ENCODE data around the gene NCLN.
A peak's percentile ranks its signal among the peaks of the same experiment; 100 is the strongest.
"Not testable (repeated sequence)": the region's sequence is repeated elsewhere in the genome, so short reads cannot be mapped to it uniquely, and the experiment has no call there.

The NCLN gene

GRCh38 chr19:3235604-3236003, 49.9 kb downstream of the NCLN start:
- CTCF ChIA-PET, POLR2A ChIA-PET: not testable (repeated sequence)

DNA sequence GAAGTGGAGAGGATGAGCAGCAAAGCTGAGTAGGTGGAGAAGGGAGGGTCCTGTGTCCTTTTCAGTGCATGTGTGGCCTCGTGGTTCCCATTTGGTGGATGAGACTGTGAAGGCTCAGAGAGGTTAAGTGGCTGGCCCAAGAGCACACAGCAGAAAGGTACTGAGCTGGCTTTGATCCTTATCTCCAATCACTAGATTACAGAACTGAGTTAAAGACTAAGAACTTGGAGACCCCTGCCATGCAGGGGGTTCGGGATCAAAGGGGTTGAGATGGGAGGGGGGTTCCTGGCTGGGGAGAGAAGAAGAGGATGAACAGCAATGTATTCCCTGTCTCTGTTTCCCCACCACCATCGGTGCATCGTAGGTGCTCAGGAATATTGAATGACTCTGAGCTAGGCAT, 50.5 kb downstream of the NCLN start:
- CTCF ChIA-PET, result no interaction called here

More at GRCh38 chr19:3235604-3236003, 49.9 kb downstream of the NCLN start:
- not testable (repeated sequence) for H3K36me3 ChIP-seq (ENCODE audit: control insufficient read depth in 4 of 4, insufficient read depth in 4 of 4, low read length in 3 of 4); H3K4me3 ChIP-seq (ENCODE audit: control insufficient read depth in 1 of 7, extremely low read depth in 1 of 7, insufficient read depth in 4 of 7, low read depth in 2 of 7, low read length in 6 of 7); H3K27ac ChIP-seq (ENCODE audit: insufficient read depth in 1 of 2, low read depth in 1 of 2, low read length in 2 of 2, poor library complexity in 1 of 2, severe bottlenecking in 2 of 2); H3K4me1 ChIP-seq (ENCODE audit: control extremely low read depth in 1 of 4, control insufficient read depth in 4 of 4, insufficient read depth in 4 of 4, low read length in 3 of 4); H3K9me3 ChIP-seq (ENCODE audit: control extremely low read depth in 1 of 5, control insufficient read depth in 4 of 5, insufficient read depth in 2 of 5, low read depth in 1 of 5, low read length in 4 of 5); DNase-seq
- peaks cover 0 to 14% (median 4%) of the 10 kb centered on the region in 5 experiments for H3K27me3 ChIP-seq (replicated peaks in 2 of 5; ENCODE audit: control insufficient read depth in 4 of 5, insufficient read depth in 5 of 5, low read length in 4 of 5)
- 86% methylated on average over 2 of the region's 2 CpGs for WGBS (ENCODE audit: insufficient coverage)

DNA sequence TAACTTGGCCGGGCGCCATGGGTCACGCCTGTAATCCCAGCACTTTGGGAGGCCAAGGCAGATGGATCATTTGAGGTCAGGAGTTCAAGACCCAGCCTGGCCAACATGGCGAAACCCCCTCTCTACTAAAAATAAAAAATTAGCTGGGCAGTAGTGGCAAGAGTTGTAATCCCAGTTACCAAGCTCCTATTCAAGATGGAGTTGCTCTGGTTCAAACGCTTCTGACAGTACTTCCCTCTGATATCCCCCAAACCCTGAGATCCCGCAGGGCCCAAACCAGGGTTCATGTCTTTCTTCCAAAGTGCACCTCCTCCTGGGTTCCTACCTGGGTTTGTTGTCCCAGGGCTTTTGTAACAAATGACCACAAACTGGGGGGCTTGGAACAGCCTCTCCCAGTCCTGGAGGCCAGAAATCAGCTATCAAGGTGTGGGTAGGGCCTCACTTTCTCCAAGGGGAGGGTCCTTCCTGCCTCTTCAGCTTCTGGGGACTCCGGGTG, 52.4 kb downstream of the NCLN start:
- ChIA-PET CTCF (interaction anchor here (0.6 to 1.9 kb wide), 3 partner anchors 10 to 273 kb away, joined by 3 to 6 read pairs (median 3); no protein-coding TSS in a partner anchor), POLR2A (no interaction called here)
- H3K27ac ChIP-seq (ENCODE audit: insufficient read depth in 1 of 2, low read depth in 1 of 2, low read length in 2 of 2, poor library complexity in 1 of 2, severe bottlenecking in 2 of 2), result no peak overlapping the region
- WGBS (ENCODE audit: insufficient coverage), result 97% methylated on average over 6 of the region's 7 CpGs
- peaks cover 0 to 7% (median 0%) of the 10 kb centered on the region in 5 experiments for H3K27me3 ChIP-seq (replicated peaks in 2 of 5; ENCODE audit: control insufficient read depth in 4 of 5, insufficient read depth in 5 of 5, low read length in 4 of 5)
- H3K4me3 ChIP-seq (ENCODE audit: control insufficient read depth in 1 of 7, extremely low read depth in 1 of 7, insufficient read depth in 4 of 7, low read depth in 2 of 7, low read length in 6 of 7), result no peak overlapping the region
- H3K36me3 ChIP-seq (ENCODE audit: control insufficient read depth in 4 of 4, insufficient read depth in 4 of 4, low read length in 3 of 4), result no peaks in the 10 kb centered on the region
- no peak for DNase-seq
- H3K9me3 ChIP-seq (ENCODE audit: control extremely low read depth in 1 of 5, control insufficient read depth in 4 of 5, insufficient read depth in 2 of 5, low read depth in 1 of 5, low read length in 4 of 5), result no peaks in the 10 kb centered on the region
- H3K4me1 ChIP-seq (ENCODE audit: control extremely low read depth in 1 of 4, control insufficient read depth in 4 of 4, insufficient read depth in 4 of 4, low read length in 3 of 4), result no peaks in the 10 kb centered on the region

More for the DNA sequence above, 50.5 kb downstream of the NCLN start:
- POLR2A ChIA-PET, result no interaction called here
- Histone ChIP-seq H3K4me1 (ENCODE audit: control extremely low read depth in 1 of 4, control insufficient read depth in 4 of 4, insufficient read depth in 4 of 4, low read length in 3 of 4) (no peaks in the 10 kb centered on the region), H3K27me3 (replicated peaks in 2 of 5; ENCODE audit: control insufficient read depth in 4 of 5, insufficient read depth in 5 of 5, low read length in 4 of 5) (peaks cover 0 to 8% (median 2%) of the 10 kb centered on the region in 5 experiments), H3K9me3 (ENCODE audit: control extremely low read depth in 1 of 5, control insufficient read depth in 4 of 5, insufficient read depth in 2 of 5, low read depth in 1 of 5, low read length in 4 of 5) (no peaks in the 10 kb centered on the region), H3K4me3 (ENCODE audit: control insufficient read depth in 1 of 7, extremely low read depth in 1 of 7, insufficient read depth in 4 of 7, low read depth in 2 of 7, low read length in 6 of 7) (no peak overlapping the region), H3K36me3 (ENCODE audit: control insufficient read depth in 4 of 4, insufficient read depth in 4 of 4, low read length in 3 of 4) (no peaks in the 10 kb centered on the region), H3K27ac (ENCODE audit: insufficient read depth in 1 of 2, low read depth in 1 of 2, low read length in 2 of 2, poor library complexity in 1 of 2, severe bottlenecking in 2 of 2) (no peak overlapping the region)
- DNase-seq, result no peak
- 83% methylated on average over 3 of the region's 4 CpGs for WGBS (ENCODE audit: insufficient coverage)

DNA sequence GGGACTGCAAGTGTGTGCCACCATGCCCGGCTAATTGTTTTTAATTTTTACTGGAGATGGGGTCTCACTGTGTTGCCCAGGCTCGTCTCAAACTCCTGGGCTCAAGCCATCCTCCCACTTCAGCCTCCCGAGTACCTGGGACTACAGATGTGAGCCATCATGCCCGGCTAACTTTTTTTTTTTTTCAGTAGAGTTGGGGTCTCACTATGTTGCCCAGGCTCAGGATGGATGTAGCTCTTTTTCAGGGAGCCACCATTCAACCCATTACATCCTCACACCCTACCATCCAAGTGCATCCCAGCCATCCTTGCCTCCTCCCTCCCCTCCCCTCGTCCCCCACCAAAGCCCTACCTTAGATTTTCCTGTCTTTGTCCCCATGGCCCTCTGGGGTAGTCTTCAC, 53.6 kb downstream of the NCLN start:
- 94% methylated on average over 3 of the region's 5 CpGs for WGBS (ENCODE audit: insufficient coverage)
- ChIA-PET CTCF (interaction anchor here (1.9 kb wide), 1 partner anchor 11 kb away, joined by 6 read pairs; no protein-coding TSS in a partner anchor), POLR2A (no interaction called here)
- no peak overlapping the region for H3K27ac ChIP-seq (ENCODE audit: insufficient read depth in 1 of 2, low read depth in 1 of 2, low read length in 2 of 2, poor library complexity in 1 of 2, severe bottlenecking in 2 of 2)
- no peak overlapping the region for H3K4me3 ChIP-seq (ENCODE audit: control insufficient read depth in 1 of 7, extremely low read depth in 1 of 7, insufficient read depth in 4 of 7, low read depth in 2 of 7, low read length in 6 of 7)
- H3K9me3 ChIP-seq (ENCODE audit: control extremely low read depth in 1 of 5, control insufficient read depth in 4 of 5, insufficient read depth in 2 of 5, low read depth in 1 of 5, low read length in 4 of 5), result no peaks in the 10 kb centered on the region
- no peaks in the 10 kb centered on the region for H3K36me3 ChIP-seq (ENCODE audit: control insufficient read depth in 4 of 4, insufficient read depth in 4 of 4, low read length in 3 of 4)
- H3K4me1 ChIP-seq (ENCODE audit: control extremely low read depth in 1 of 4, control insufficient read depth in 4 of 4, insufficient read depth in 4 of 4, low read length in 3 of 4), result no peaks in the 10 kb centered on the region
- no peak for DNase-seq
- H3K27me3 ChIP-seq (replicated peaks in 2 of 5; ENCODE audit: control insufficient read depth in 4 of 5, insufficient read depth in 5 of 5, low read length in 4 of 5), result peaks cover 0 to 2% (median 0%) of the 10 kb centered on the region in 5 experiments

- CTCF ChIA-PET, result no interaction called here
Measured at GRCh38 chr19:3243819-3244700, 58.3 kb downstream of the NCLN start.

DNA sequence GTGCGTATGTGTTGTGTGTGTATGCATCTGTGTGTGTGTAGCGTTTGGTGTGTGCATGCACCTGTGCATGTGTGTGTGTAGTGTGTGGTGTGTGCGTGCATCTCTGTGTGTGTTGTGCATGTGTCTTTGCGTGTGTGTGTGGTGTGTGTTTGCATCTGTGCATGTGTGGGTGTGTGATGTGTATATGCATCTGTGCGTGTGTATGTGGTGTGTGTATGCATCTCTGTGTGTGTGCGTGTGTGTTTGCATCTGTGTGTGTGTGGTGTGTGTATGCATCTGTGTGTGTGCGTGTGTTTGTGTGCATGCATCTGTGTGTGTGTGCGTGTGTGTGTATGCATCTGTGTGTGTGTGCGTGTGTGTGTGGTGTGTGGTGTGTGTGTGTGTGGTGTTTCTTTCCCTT, 59.3 kb downstream of the NCLN start:
- peaks cover 0 to 2% (median 0%) of the 10 kb centered on the region in 5 experiments for H3K27me3 ChIP-seq (replicated peaks in 2 of 5; ENCODE audit: control insufficient read depth in 4 of 5, insufficient read depth in 5 of 5, low read length in 4 of 5)
- no peaks in the 10 kb centered on the region for H3K36me3 ChIP-seq (ENCODE audit: control insufficient read depth in 4 of 4, insufficient read depth in 4 of 4, low read length in 3 of 4)
- ChIA-PET POLR2A (no interaction called here), CTCF (no interaction called here)
- H3K9me3 ChIP-seq (ENCODE audit: control extremely low read depth in 1 of 5, control insufficient read depth in 4 of 5, insufficient read depth in 2 of 5, low read depth in 1 of 5, low read length in 4 of 5), result no peaks in the 10 kb centered on the region
- DNase-seq, result no peak
- H3K4me3 ChIP-seq (ENCODE audit: control insufficient read depth in 1 of 7, extremely low read depth in 1 of 7, insufficient read depth in 4 of 7, low read depth in 2 of 7, low read length in 6 of 7), result no peak overlapping the region
- no peak overlapping the region for H3K27ac ChIP-seq (ENCODE audit: insufficient read depth in 1 of 2, low read depth in 1 of 2, low read length in 2 of 2, poor library complexity in 1 of 2, severe bottlenecking in 2 of 2)
- 86% methylated on average over 2 of the region's 9 CpGs for WGBS (ENCODE audit: insufficient coverage)
- no peaks in the 10 kb centered on the region for H3K4me1 ChIP-seq (ENCODE audit: control extremely low read depth in 1 of 4, control insufficient read depth in 4 of 4, insufficient read depth in 4 of 4, low read length in 3 of 4)

More at GRCh38 chr19:3243819-3244700, 58.3 kb downstream of the NCLN start:
- H3K9me3 ChIP-seq (ENCODE audit: control extremely low read depth in 1 of 5, control insufficient read depth in 4 of 5, insufficient read depth in 2 of 5, low read depth in 1 of 5, low read length in 4 of 5), result no peaks in the 10 kb centered on the region
- POLR2A ChIA-PET, result no interaction called here
- H3K27me3 ChIP-seq (replicated peaks in 2 of 5; ENCODE audit: control insufficient read depth in 4 of 5, insufficient read depth in 5 of 5, low read length in 4 of 5), result peaks cover 0 to 2% (median 0%) of the 10 kb centered on the region in 5 experiments
- no peaks in the 10 kb centered on the region for H3K36me3 ChIP-seq (ENCODE audit: control insufficient read depth in 4 of 4, insufficient read depth in 4 of 4, low read length in 3 of 4)
- H3K27ac ChIP-seq (ENCODE audit: insufficient read depth in 1 of 2, low read depth in 1 of 2, low read length in 2 of 2, poor library complexity in 1 of 2, severe bottlenecking in 2 of 2), result no peak overlapping the region
- no peaks in the 10 kb centered on the region for H3K4me1 ChIP-seq (ENCODE audit: control extremely low read depth in 1 of 4, control insufficient read depth in 4 of 4, insufficient read depth in 4 of 4, low read length in 3 of 4)
- no peak overlapping the region for H3K4me3 ChIP-seq (ENCODE audit: control insufficient read depth in 1 of 7, extremely low read depth in 1 of 7, insufficient read depth in 4 of 7, low read depth in 2 of 7, low read length in 6 of 7)
- 51% methylated on average over 23 of the region's 23 CpGs for WGBS (ENCODE audit: insufficient coverage)
- peak; percentile 56 to 85 (median 84) for DNase-seq

- ChIA-PET POLR2A (no interaction called here), CTCF (interaction anchor here (0.9 kb wide), 1 partner anchor 56 kb away, joined by 3 read pairs; no protein-coding TSS in a partner anchor)
- Histone ChIP-seq H3K27me3 (replicated peaks in 2 of 5; ENCODE audit: control insufficient read depth in 4 of 5, insufficient read depth in 5 of 5, low read length in 4 of 5) (peaks cover 0 to 9% (median 1%) of the 10 kb centered on the region in 5 experiments), H3K27ac (ENCODE audit: insufficient read depth in 1 of 2, low read depth in 1 of 2, low read length in 2 of 2, poor library complexity in 1 of 2, severe bottlenecking in 2 of 2) (no peak overlapping the region), H3K4me1 (ENCODE audit: control extremely low read depth in 1 of 4, control insufficient read depth in 4 of 4, insufficient read depth in 4 of 4, low read length in 3 of 4) (no peaks in the 10 kb centered on the region), H3K36me3 (ENCODE audit: control insufficient read depth in 4 of 4, insufficient read depth in 4 of 4, low read length in 3 of 4) (no peaks in the 10 kb centered on the region), H3K4me3 (ENCODE audit: control insufficient read depth in 1 of 7, extremely low read depth in 1 of 7, insufficient read depth in 4 of 7, low read depth in 2 of 7, low read length in 6 of 7) (no peak overlapping the region), H3K9me3 (ENCODE audit: control extremely low read depth in 1 of 5, control insufficient read depth in 4 of 5, insufficient read depth in 2 of 5, low read depth in 1 of 5, low read length in 4 of 5) (peaks cover 0 to 9% (median 3%) of the 10 kb centered on the region in 5 experiments)
- no peak for DNase-seq
- WGBS (ENCODE audit: insufficient coverage), result 60% methylated on average over 8 of the region's 14 CpGs
Measured at GRCh38 chr19:3248728-3249326, 63.1 kb downstream of the NCLN start.

Data from common myeloid progenitor, CD34-positive (primary cell).